Cardiac muscle cell (in vitro differentiated cells and primary cell): Measurements from ENCODE around the gene UBASH3B. TPM values are rescaled to one million over a fixed set of nuclear protein-coding genes. Genes with fewer than 3 reads are reported as not detected.

Experiments used
- DNase-seq, 2 donors: peaks; one replicate each; pipeline versions ENCODE4 v3.0.0 to v3.0.0-alpha.2; 2010 to 2017; ENCODE audit warnings: low read depth in 1 of 2, low spot score in 1 of 2
- H3K27ac ChIP-seq: fragments of 200-600 bp; sonication (generic); 2 replicates; pipeline ENCODE4 v1.5.1; 2016
- H3K27me3 ChIP-seq: fragments of 200-600 bp; sonication (generic); 2 replicates; pipeline ENCODE4 v1.6.0; 2016; ENCODE audit warnings: control low read depth
- H3K36me3 ChIP-seq: fragments of 200-600 bp; sonication (generic); 2 replicates; pipeline ENCODE4 v1.5.1; 2016; ENCODE audit warnings: control low read depth
- H3K4me1 ChIP-seq: fragments of 200-600 bp; sonication (generic); 2 replicates; pipeline ENCODE4 v1.8.1; 2017; ENCODE audit warnings: low read depth, mild to moderate bottlenecking, mixed run types
- H3K4me3 ChIP-seq: fragments of 200-600 bp; sonication (generic); 2 replicates; pipeline ENCODE4 v1.5.1; 2016; ENCODE audit warnings: mild to moderate bottlenecking
- H3K9me3 ChIP-seq: fragments of 200-600 bp; sonication (generic); 2 replicates; pipeline ENCODE4 v1.5.1; 2017; ENCODE audit warnings: low read depth, mild to moderate bottlenecking, control low read depth
- polyA plus RNA-seq: library from polyadenylated mRNA; unstranded; fragments of >200 nt; fragmentation: Nextera tagmentation; extraction: Ambion mirVana; gene quantifications from 2 replicates; pipeline ENCODE4 v1.2.1, GENCODE V29; 2016
- total RNA-seq: library from RNA; depleted of rRNA; stranded (reverse); fragments of >200 nt; gene quantifications from 2 replicates; pipeline ENCODE4 v1.2.3, GENCODE V29; 2016
- TF ChIP-seq, protein P1 (sequence below): IDR thresholded peaks from 2 replicates; pipeline ENCODE4 v1.5.1; 2012; ENCODE audit warnings: low read depth, mild to moderate bottlenecking, low read length

Gene UBASH3B
- total and polyA plus RNA-seq, 2 experiments from 2014 or later = 2.7 TPM; not detected in 1

- no peak overlapping the region for H3K4me3 ChIP-seq
- H3K9me3 ChIP-seq = no peaks in the 10 kb centered on the region
- H3K36me3 ChIP-seq = no peaks in the 10 kb centered on the region
- TF ChIP-seq, protein P1, sequence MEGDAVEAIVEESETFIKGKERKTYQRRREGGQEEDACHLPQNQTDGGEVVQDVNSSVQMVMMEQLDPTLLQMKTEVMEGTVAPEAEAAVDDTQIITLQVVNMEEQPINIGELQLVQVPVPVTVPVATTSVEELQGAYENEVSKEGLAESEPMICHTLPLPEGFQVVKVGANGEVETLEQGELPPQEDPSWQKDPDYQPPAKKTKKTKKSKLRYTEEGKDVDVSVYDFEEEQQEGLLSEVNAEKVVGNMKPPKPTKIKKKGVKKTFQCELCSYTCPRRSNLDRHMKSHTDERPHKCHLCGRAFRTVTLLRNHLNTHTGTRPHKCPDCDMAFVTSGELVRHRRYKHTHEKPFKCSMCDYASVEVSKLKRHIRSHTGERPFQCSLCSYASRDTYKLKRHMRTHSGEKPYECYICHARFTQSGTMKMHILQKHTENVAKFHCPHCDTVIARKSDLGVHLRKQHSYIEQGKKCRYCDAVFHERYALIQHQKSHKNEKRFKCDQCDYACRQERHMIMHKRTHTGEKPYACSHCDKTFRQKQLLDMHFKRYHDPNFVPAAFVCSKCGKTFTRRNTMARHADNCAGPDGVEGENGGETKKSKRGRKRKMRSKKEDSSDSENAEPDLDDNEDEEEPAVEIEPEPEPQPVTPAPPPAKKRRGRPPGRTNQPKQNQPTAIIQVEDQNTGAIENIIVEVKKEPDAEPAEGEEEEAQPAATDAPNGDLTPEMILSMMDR = no peak
- H3K27me3 ChIP-seq = no peaks in the 10 kb centered on the region
- no peak overlapping the region for H3K27ac ChIP-seq
- DNase-seq = no peak
- peaks cover 9% of the 10 kb centered on the region for H3K4me1 ChIP-seq
Observed at GRCh38 chr11:122782222-122782621, 126.7 kb downstream of the UBASH3B start.

DNA sequence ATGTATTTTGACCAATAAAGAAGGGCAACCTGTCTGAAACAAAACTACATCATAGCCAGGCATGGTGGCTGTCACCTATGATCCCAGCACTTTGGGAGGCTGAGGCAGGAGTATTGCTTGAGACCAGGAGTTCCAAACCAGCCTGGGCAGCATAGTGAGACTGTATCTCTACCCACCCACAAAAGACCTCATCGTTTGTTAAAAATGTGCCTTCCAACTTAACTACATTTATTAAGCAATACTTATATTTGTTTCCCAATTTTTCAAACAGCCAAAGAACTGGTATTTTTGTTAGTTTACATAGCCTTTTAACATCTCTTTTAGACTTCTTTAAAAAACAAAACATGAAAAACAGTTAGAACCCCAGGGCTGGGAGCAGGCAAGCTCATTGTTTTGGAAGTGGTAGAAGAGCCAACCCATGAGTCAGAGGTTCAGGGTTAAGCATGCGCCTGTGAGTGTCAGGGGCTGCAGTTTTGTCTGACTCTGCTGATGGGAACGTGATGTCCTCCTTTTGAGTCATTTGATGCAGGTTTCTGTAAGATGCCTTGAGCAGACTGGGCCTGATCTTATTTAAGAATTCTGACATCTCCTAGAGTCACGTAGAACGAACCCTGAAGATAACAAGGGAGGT is 128.9 kb downstream of the UBASH3B start:
- Histone ChIP-seq H3K36me3 (no peaks in the 10 kb centered on the region), H3K27me3 (no peaks in the 10 kb centered on the region), H3K9me3 (no peaks in the 10 kb centered on the region), H3K27ac (no peak overlapping the region), H3K4me1 (peaks cover 9% of the 10 kb centered on the region), H3K4me3 (no peak overlapping the region)
- TF ChIP-seq, protein P1 = no peak
- DNase-seq = peak in 1 of 2 donors; percentile 79

DNA sequence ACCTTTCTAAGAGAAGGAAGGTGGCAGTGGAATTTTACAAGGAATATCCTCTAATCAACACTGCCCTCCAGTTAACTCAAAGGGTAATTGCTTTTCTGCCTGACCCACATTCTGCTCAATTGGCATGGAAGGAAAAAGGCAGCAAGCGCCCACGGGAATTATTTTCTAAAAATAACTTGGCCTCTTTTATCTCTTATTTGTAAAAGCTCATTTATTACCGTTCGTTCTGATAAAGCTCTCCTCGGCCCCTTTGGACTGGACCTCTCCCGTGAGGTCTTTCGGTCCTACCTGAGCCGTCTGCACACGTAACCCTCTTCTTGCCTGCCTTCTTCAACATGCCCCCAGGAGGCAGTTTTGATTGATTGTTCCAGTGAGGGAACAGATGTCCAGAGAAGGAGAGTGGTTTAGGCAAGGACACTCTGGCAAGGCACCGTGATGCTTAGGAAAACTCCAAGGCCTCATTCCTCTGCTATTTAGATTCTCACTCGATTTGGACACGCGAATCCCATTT is 129.6 kb downstream of the UBASH3B start:
- H3K4me1 ChIP-seq = peaks cover 9% of the 10 kb centered on the region
- H3K27me3 ChIP-seq = no peaks in the 10 kb centered on the region
- no peaks in the 10 kb centered on the region for H3K9me3 ChIP-seq
- no peaks in the 10 kb centered on the region for H3K36me3 ChIP-seq
- H3K4me3 ChIP-seq = no peak overlapping the region
- TF ChIP-seq, protein P1 = no peak
- H3K27ac ChIP-seq = no peak overlapping the region
- peak in 1 of 2 donors; percentile 16 for DNase-seq

GRCh38 chr11:122786896-122787295 is 131.4 kb downstream of the UBASH3B start:
- no peaks in the 10 kb centered on the region for H3K9me3 ChIP-seq
- TF ChIP-seq, protein P1 = no peak

GRCh38 chr11:122788781-122789535 is 133.4 kb downstream of the UBASH3B start:
- H3K27ac ChIP-seq = no peak overlapping the region
- TF ChIP-seq, protein P1 = no peak
- DNase-seq = no peak

More at GRCh38 chr11:122786896-122787295, 131.4 kb downstream of the UBASH3B start:
- Histone ChIP-seq H3K36me3 (no peaks in the 10 kb centered on the region), H3K27me3 (no peaks in the 10 kb centered on the region), H3K4me3 (no peak overlapping the region), H3K27ac (no peak overlapping the region), H3K4me1 (peaks cover 9% of the 10 kb centered on the region)
- DNase-seq = no peak

More at GRCh38 chr11:122788781-122789535, 133.4 kb downstream of the UBASH3B start:
- Histone ChIP-seq H3K36me3 (no peaks in the 10 kb centered on the region), H3K4me1 (peaks cover 9% of the 10 kb centered on the region), H3K9me3 (no peaks in the 10 kb centered on the region), H3K4me3 (no peak overlapping the region), H3K27me3 (no peaks in the 10 kb centered on the region)
